Activated CD8-positive, alpha-beta memory T cell treated with anti-CD3 and anti-CD28 coated beads, Interleukin-2, amount 10 ng/mL, durations not matched to agents 7 days and 5 days (primary cell): ENCODE results near the gene SPIB. TPM values are rescaled to one million over a fixed set of nuclear protein-coding genes. Genes with fewer than 3 reads are reported as not detected.
"Not testable (repeated sequence)": the region's sequence is repeated elsewhere in the genome, so short reads cannot be mapped to it uniquely, and the experiment has no call there.

ENCODE experiments used
- ATAC-seq: fragments of 150-1000 bp; cut with Tn5 transposase; one replicate; pipeline ENCODE4 v1.10.0; 2021; ENCODE audit warnings: moderate library complexity
- CTCF ChIA-PET: fragments of 350-600 bp; sonication (Branson Sonifier 250); formaldehyde crosslinking; loops from one replicate; lab custom pipeline; 2021; ENCODE audit warnings: antibody characterized with exemption; lab: Charles Lee
- DNase-seq: peaks from one replicate; pipeline ENCODE4 v3.0.0-alpha.2; 2020
- H3K27ac Mint-ChIP-seq: one replicate; pipeline ENCODE4 v1.8.0; 2021; ENCODE audit warnings: mild to moderate bottlenecking, mixed read lengths
- H3K27me3 Mint-ChIP-seq: one replicate; pipeline ENCODE4 v1.8.0; 2021; ENCODE audit warnings: mixed read lengths
- H3K36me3 Mint-ChIP-seq: one replicate; pipeline ENCODE4 v1.8.0; 2021; ENCODE audit warnings: mild to moderate bottlenecking, mixed read lengths
- H3K4me1 Mint-ChIP-seq: one replicate; pipeline ENCODE4 v1.8.0; 2021; ENCODE audit warnings: mixed read lengths
- H3K4me3 Mint-ChIP-seq: one replicate; pipeline ENCODE4 v1.8.0; 2021; ENCODE audit warnings: mild to moderate bottlenecking, moderate library complexity, mixed read lengths
- H3K9me3 Mint-ChIP-seq: one replicate; pipeline ENCODE4 v1.8.0; 2022; ENCODE audit warnings: low read depth, mixed read lengths
- total RNA-seq, 2 experiments: library from RNA; stranded (reverse); gene quantifications; one replicate each; pipeline ENCODE4 v1.2.3, GENCODE V29; 2021

Gene SPIB
- total RNA-seq, 2 experiments from 2014 or later, result 0.23 to 0.66 TPM

DNA sequence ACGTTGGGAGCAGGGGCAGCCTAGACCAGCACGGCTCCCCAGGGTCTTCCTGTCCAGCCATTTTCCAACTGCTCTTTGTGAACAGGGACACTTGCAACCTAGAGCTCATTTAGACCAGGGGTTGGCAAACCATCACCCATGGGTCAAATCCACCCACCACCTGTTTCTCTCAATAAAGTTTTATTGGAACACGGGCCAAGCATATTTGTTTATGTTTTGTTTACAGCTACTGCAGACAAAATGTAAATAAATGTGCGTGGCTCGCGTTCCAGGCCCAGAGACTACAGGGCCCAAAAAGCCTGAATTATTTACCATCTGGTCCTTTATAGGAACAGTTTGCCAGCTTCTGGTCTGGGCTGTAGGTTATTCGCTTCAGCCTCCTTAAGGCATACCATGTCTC, 44.2 kb downstream of the SPIB start:
- Mint-ChIP-seq H3K27ac (no peak overlapping the region), H3K4me3 (no peak overlapping the region), H3K4me1 (peaks cover 14% of the 10 kb centered on the region), H3K27me3 (peaks cover 3% of the 10 kb centered on the region), H3K36me3 (no peaks in the 10 kb centered on the region), H3K9me3 (no peaks in the 10 kb centered on the region)
- ATAC-seq (no peak), DNase-seq (no peak)
- CTCF ChIA-PET, result interaction anchor here (0.9 to 3.3 kb wide), 6 partner anchors 93 to 210 kb away, joined by 3 to 63 read pairs (median 4); no protein-coding TSS in a partner anchor

DNA sequence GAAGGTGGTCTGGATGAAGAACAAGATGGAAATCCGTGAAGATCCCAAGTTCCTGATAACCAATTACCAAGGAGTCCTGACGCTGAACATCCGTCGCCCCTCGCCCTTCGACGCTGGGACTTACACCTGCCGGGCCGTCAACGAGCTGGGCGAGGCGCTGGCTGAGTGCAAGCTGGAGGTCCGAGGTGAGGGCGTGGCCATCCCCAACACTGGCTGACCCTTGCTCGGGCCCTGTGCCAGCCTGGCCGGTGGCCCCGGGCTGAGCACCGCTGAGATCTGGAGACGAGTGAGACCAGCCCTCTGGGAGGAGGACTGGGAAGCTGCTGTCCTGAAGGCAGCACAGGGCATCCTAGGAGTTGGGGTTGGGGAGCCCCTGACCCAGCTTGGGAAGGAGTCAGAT, 45.6 kb downstream of the SPIB start:
- no peak for DNase-seq
- ATAC-seq, result no peak
- Mint-ChIP-seq H3K36me3 (no peaks in the 10 kb centered on the region), H3K4me3 (no peak overlapping the region), H3K27ac (no peak overlapping the region), H3K9me3 (no peaks in the 10 kb centered on the region), H3K27me3 (no peaks in the 10 kb centered on the region), H3K4me1 (peaks cover 14% of the 10 kb centered on the region)
- CTCF ChIA-PET, result interaction anchor here (0.8 to 2.8 kb wide), 2 partner anchors 96 to 107 kb away, joined by 3 to 10 read pairs; no protein-coding TSS in a partner anchor

DNA sequence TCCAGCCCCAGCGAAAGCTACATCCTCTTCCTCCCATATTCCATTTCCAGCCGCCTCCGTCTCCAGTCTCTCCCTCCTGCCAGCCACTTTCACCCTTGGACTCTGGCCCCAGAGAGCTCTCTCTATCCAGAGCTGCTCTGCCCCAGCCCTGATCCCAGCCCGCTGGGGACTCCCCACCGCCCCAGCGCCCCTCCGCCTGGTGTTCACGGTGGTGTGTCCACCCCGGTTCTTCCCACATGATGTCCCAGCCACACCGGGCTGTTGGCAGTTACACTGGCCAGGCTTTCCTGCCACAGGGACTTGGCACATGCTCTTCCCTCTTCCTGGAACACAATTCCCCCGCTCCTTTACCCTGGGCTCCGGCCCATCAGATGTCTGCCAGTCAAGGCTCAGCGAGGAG, 46.3 kb downstream of the SPIB start:
- CTCF ChIA-PET, result interaction anchor here (1.4 to 2.8 kb wide), 2 partner anchors 97 to 107 kb away, joined by 3 to 10 read pairs; no protein-coding TSS in a partner anchor
- no peaks in the 10 kb centered on the region for H3K36me3 Mint-ChIP-seq
- no peaks in the 10 kb centered on the region for H3K27me3 Mint-ChIP-seq
- no peak overlapping the region for H3K27ac Mint-ChIP-seq
- H3K9me3 Mint-ChIP-seq, result no peaks in the 10 kb centered on the region
- ATAC-seq (no peak), DNase-seq (no peak)
- H3K4me3 Mint-ChIP-seq, result no peak overlapping the region
- peaks cover 12% of the 10 kb centered on the region for H3K4me1 Mint-ChIP-seq

DNA sequence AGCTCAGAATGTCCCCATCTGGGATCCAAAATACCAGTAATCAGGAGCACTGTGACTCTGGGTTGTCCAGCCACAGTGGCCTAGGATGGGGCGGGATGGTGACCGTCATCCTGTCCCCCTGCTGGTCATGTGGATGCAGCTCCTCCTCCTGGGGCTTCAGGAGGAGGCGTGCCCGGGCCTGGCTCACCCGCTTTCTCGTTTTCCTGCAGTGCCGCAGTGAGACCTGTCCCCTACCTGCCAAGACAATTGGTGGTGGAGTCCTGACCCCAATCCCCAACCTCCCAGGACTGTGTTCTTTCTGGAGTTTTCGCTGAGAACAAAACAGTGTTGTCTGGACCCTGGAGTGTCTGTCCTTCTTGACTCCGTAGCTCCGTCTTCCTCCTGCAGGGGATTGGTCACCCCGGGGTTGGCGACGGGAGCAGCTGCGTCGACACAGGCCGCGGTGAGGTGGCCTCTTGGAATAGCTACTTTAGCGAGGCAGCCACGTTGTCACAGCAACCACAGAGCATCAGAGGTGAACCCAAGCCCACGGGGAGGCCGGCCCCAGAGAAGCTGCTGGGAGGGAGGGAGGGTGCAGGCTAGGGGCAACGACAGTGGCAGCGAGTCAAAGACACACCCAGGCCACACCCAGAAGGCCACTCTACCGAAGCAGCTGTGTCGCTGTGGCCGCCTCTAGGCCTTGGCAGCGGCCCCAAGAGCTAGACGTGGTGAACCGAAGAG, 47.4 kb downstream of the SPIB start:
- no peak overlapping the region for H3K27ac Mint-ChIP-seq
- no peak for DNase-seq
- peaks cover 4% of the 10 kb centered on the region for H3K4me1 Mint-ChIP-seq
- no peak for ATAC-seq
- no peaks in the 10 kb centered on the region for H3K9me3 Mint-ChIP-seq
- no peaks in the 10 kb centered on the region for H3K27me3 Mint-ChIP-seq
- H3K36me3 Mint-ChIP-seq, result no peaks in the 10 kb centered on the region
- no peak overlapping the region for H3K4me3 Mint-ChIP-seq
- CTCF ChIA-PET, result interaction anchor here (1.3 to 2.8 kb wide), 3 partner anchors 9 to 109 kb away, joined by 3 to 10 read pairs (median 3); no protein-coding TSS in a partner anchor

DNA sequence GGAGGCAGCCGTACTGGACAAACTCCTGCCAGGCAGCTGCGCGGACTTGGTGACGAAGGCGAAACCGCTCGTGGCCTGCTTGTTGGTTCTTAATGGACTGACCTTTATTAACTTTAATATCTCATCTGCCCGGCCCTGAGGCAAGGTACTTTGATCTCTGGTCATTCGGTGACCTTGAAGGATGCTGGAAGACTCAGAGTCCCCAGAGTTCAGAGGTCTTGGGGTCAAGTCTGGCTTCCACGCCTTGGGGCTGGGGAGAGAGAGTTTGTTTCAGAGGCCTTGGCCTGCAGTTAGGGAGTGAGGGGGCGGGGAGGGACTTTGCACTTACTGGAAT, 47.9 kb downstream of the SPIB start:
- no peak for ATAC-seq
- no peaks in the 10 kb centered on the region for H3K27me3 Mint-ChIP-seq
- DNase-seq, result no peak
- no peaks in the 10 kb centered on the region for H3K36me3 Mint-ChIP-seq
- H3K4me1 Mint-ChIP-seq, result no peaks in the 10 kb centered on the region
- H3K9me3 Mint-ChIP-seq, result no peaks in the 10 kb centered on the region
- no peak overlapping the region for H3K27ac Mint-ChIP-seq
- H3K4me3 Mint-ChIP-seq, result no peak overlapping the region
- CTCF ChIA-PET, result interaction anchor here (1.3 to 2.8 kb wide), 2 partner anchors 8 to 98 kb away, joined by 3 to 10 read pairs; no protein-coding TSS in a partner anchor

DNA sequence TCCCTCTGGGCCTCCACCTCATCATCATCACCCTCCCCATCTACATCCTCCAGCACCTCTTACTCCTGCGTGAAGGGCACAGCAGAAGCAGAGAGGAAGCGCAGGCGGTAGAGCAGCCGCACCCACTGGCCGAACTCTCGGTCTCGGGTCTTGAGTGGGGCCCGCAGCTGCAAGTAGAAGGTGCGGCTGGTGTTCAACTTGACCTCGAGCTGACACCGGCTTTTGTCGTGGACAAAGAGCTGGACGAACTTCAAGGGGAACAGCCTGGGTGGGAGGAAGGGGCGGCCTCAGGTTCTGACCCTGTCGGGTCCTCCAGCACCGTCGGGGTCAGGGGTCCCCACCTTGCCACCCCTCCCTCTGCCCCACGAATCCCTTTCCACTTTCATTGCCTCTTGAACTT, 48.8 kb downstream of the SPIB start:
- H3K27ac Mint-ChIP-seq, result no peak overlapping the region
- CTCF ChIA-PET, result no interaction called here
- ATAC-seq (no peak), DNase-seq (no peak)
- H3K4me1 Mint-ChIP-seq, result no peaks in the 10 kb centered on the region
- H3K9me3 Mint-ChIP-seq, result no peaks in the 10 kb centered on the region
- H3K27me3 Mint-ChIP-seq, result no peaks in the 10 kb centered on the region
- no peaks in the 10 kb centered on the region for H3K36me3 Mint-ChIP-seq
- no peak overlapping the region for H3K4me3 Mint-ChIP-seq

DNA sequence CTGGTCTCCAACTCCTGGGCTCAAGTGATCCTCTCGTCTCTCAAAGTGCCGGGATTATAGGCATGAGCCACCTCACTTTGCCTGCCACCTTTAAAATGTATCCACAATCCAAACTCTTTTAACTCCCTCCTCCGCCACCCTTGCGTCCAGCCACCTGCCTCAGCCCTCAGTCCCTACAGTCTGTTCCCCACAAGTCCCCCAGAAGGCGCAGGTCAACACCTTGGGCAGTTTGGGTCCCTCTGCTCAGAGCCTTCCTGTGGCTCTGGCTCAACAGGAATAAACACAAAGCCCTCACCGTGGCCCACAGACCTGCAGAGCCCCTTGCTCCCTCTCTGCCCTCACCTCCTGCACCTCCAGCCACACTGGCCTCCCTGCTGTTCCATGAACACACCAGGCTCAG, 50.1 kb downstream of the SPIB start:
- no peak overlapping the region for H3K4me3 Mint-ChIP-seq
- CTCF ChIA-PET, result no interaction called here
- no peaks in the 10 kb centered on the region for H3K36me3 Mint-ChIP-seq
- H3K4me1 Mint-ChIP-seq, result no peaks in the 10 kb centered on the region
- ATAC-seq (no peak), DNase-seq (no peak)
- H3K27ac Mint-ChIP-seq, result no peak overlapping the region
- no peaks in the 10 kb centered on the region for H3K9me3 Mint-ChIP-seq
- H3K27me3 Mint-ChIP-seq, result no peaks in the 10 kb centered on the region

DNA sequence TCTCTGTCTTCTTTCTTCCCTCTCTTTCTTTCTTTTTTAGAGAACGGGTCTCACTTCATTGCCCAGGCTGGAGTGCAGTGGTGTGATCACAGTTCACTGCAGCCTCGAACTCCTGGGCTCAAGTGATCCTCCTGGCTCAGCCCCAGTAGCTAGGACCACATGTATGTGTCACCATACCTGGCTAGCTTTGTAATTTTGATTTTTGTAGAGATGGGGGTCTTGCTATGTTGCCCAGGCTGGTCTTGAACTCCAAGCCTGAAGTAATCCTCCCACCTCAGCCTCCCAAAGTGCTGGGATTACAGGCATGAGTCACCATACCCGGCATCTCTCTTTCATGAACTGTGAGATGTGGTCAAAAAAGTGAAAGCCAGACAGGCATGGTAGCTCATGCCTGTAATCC, 54.6 kb downstream of the SPIB start:
- peaks cover 10% of the 10 kb centered on the region for H3K36me3 Mint-ChIP-seq
- H3K9me3 Mint-ChIP-seq, result not testable (repeated sequence)
- peaks cover 14% of the 10 kb centered on the region for H3K4me1 Mint-ChIP-seq

DNA sequence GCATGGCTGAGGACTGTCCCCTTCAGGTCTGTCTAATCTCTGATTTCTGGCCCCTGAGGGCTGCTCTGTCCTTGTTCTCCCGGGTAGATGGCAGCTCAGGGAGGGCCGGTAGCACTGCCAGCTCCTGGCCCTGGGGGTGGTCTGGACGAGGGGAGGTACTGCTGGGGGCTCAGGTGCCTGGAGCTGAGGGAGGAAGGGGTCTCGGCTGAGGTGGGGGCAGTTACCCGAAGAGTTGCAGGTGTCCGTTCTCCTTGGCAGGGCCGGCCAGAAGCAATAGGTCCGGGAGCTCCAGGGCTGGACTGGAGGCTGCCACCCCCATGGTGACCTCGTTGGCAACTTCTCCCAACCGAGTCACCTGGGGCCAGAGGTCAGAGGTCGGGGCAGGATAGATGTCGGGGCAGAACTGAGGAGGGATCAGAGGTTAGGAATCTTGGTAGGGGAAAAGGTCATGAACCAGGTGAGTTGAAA, 56.4 kb downstream of the SPIB start:
- peaks cover 14% of the 10 kb centered on the region for H3K4me1 Mint-ChIP-seq
- no peaks in the 10 kb centered on the region for H3K27me3 Mint-ChIP-seq
- no peaks in the 10 kb centered on the region for H3K9me3 Mint-ChIP-seq
- H3K27ac Mint-ChIP-seq, result peak overlapping the region; percentile 67
- H3K36me3 Mint-ChIP-seq, result peaks cover 17% of the 10 kb centered on the region
- DNase-seq (no peak), ATAC-seq (no peak)
- peak overlapping the region; percentile 38 for H3K4me3 Mint-ChIP-seq
- CTCF ChIA-PET, result interaction anchor here (1.2 to 2.0 kb wide), 2 partner anchors 9 to 118 kb away, joined by 3 to 6 read pairs; no protein-coding TSS in a partner anchor

More for the DNA sequence above, 54.6 kb downstream of the SPIB start:
- CTCF ChIA-PET, result interaction anchor here (0.8 to 1.5 kb wide), 2 partner anchors 13 kb away, joined by 3 to 4 read pairs; no protein-coding TSS in a partner anchor
- H3K27ac Mint-ChIP-seq, H3K4me3 Mint-ChIP-seq, H3K27me3 Mint-ChIP-seq, ATAC-seq, DNase-seq: not testable (repeated sequence)

DNA sequence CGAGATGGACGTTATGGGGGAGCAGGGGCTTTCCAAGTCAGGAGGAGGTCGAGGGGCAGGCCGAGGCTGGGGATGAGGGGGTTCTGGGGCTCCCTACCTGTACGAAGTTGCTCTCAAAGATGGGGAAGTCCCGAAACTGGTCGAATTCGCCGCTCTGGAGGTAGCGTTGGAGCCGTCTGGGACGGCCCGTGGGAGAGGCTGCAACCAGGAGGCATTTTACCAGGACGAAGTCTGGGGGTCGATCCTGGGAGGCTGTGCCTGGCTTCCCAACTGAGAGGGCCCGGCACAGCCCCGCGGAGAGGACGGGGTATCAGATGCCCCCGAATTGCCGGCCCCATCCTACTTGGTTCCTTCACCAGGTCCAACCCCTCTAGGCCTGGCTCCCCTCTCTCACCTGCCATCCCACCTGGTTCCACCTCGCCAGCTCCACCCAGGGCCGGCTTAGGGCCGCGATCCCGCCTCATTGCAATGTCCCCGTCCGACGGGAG, 57.0 kb downstream of the SPIB start:
- peak overlapping the region; percentile 67 for H3K27ac Mint-ChIP-seq
- H3K27me3 Mint-ChIP-seq, result no peaks in the 10 kb centered on the region
- DNase-seq, result no peak
- peaks cover 14% of the 10 kb centered on the region for H3K4me1 Mint-ChIP-seq
- peak overlapping the region; percentile 98 for H3K4me3 Mint-ChIP-seq
- CTCF ChIA-PET, result interaction anchor here (1.2 to 2.0 kb wide), 3 partner anchors 10 to 119 kb away, joined by 3 to 6 read pairs (median 3); no protein-coding TSS in a partner anchor
- H3K36me3 Mint-ChIP-seq, result peaks cover 17% of the 10 kb centered on the region
- no peak for ATAC-seq
- no peaks in the 10 kb centered on the region for H3K9me3 Mint-ChIP-seq

DNA sequence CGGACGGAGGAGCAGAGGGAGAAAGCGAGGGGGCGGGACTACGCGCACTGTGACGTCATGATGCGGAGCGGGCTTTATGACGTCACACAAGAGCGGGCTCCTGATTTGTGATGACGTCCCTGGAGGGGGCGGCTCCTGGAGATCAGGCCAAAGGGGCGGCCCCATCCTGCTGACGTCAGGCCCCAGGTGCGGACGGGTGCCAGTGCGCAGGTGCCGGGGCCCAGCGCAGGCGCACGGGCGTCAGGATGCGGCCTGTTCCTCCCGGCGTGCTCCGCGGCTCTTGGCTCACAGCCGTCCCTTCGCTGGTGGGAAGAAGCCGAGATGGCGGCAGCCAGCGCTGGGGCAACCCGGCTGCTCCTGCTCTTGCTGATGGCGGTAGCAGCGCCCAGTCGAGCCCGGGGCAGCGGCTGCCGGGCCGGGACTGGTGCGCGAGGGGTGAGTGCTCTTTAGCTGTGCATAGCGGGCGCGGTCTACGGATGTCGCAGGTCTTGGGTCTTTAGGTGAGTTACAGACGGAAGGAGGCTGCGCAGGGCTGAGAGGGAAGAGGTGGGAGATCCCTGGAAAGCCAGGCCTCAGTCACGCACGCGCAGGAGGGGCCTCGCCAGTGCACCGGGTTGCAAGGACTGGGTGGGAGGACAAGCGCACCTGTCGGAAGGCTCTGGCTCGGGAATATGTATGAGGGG, 57.6 kb downstream of the SPIB start, which contains the start of the genes EMC10 and GARIN5A:
TSS of gene EMC10 (plus strand) at position 284 of the 683 bp plus-strand sequence. CDS start at position 322, 38 bp downstream.
TSS of gene GARIN5A (minus strand) at position 625 of the 683 bp plus-strand sequence. CDS start at position 165, 460 bp downstream.
- Mint-ChIP-seq H3K36me3 (peaks cover 17% of the 10 kb centered on the region), H3K4me3 (peak within 1 kb of the TSS; percentile 98), H3K27ac (peak within 1 kb of the TSS; percentile 89), H3K4me1 (peaks cover 14% of the 10 kb centered on the region), H3K9me3 (no peaks in the 10 kb centered on the region), H3K27me3 (no peaks in the 10 kb centered on the region)
- DNase-seq, result peak; percentile 96
- ATAC-seq, result peak; percentile 98
- CTCF ChIA-PET, result interaction anchor here (1.4 kb wide), 1 partner anchor 119 kb away, joined by 3 read pairs; no protein-coding TSS in a partner anchor

DNA sequence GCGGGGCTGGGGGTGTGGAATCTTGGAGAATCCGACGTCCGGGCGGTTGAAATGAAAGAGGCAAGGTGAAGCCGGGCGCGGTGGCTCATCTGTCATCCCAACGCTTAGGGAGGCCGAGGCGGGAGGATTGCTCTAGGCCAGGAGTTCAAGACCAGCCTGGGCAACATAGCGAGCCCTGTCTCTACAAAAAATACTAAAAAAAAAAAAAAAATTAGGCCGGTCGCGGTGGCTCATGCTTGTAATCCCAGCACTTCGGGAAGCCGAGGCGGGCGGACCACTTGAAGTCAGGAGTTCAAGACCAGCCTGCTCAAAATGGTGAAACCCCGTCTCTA, 58.1 kb downstream of the SPIB start:
- CTCF ChIA-PET, result interaction anchor here (1.4 kb wide), 1 partner anchor 120 kb away, joined by 3 read pairs; no protein-coding TSS in a partner anchor
- peak overlapping the region; percentile 98 for H3K4me3 Mint-ChIP-seq
- H3K4me1 Mint-ChIP-seq, result peaks cover 14% of the 10 kb centered on the region
- ATAC-seq (no peak), DNase-seq (no peak)
- H3K9me3 Mint-ChIP-seq, result no peaks in the 10 kb centered on the region
- peak overlapping the region; percentile 89 for H3K27ac Mint-ChIP-seq
- H3K36me3 Mint-ChIP-seq, result peaks cover 18% of the 10 kb centered on the region
- H3K27me3 Mint-ChIP-seq, result no peaks in the 10 kb centered on the region
